Measurements from ENCODE around the gene CCL25.

DNA sequence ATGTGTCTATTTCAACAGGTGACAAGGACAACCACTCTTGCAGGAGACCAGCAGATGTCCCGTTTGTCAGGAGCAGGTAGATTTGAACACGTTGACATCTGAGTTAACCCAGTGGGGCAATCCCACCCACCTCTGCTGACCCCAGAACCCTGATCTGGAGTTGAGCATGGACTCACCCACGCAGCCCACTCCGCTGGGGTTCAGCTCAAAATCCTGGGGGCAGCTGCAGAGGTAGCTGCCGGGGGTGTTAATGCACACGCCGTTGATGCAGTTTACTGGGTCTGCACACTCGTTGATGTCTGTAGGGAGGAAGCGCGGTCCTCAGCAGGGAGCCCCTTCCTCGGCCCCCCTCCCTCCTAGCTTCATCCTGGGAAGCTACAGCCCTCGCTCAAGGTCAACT lies 56.9 kb downstream of the CCL25 start:
- TF ChIP-seq, protein P1, sequence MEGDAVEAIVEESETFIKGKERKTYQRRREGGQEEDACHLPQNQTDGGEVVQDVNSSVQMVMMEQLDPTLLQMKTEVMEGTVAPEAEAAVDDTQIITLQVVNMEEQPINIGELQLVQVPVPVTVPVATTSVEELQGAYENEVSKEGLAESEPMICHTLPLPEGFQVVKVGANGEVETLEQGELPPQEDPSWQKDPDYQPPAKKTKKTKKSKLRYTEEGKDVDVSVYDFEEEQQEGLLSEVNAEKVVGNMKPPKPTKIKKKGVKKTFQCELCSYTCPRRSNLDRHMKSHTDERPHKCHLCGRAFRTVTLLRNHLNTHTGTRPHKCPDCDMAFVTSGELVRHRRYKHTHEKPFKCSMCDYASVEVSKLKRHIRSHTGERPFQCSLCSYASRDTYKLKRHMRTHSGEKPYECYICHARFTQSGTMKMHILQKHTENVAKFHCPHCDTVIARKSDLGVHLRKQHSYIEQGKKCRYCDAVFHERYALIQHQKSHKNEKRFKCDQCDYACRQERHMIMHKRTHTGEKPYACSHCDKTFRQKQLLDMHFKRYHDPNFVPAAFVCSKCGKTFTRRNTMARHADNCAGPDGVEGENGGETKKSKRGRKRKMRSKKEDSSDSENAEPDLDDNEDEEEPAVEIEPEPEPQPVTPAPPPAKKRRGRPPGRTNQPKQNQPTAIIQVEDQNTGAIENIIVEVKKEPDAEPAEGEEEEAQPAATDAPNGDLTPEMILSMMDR (IDR thresholded peaks at IDR 0.05): no peak
- TF ChIP-seq POLR2AphosphoS5 (IDR thresholded peaks at IDR 0.05): no peak

All from stomach (tissue), 4 donors.